AG09309 (cell line): ENCODE measurements around the gene MOB1A.

Experiments
- DNase-seq: peaks from one replicate; pipeline ENCODE4 v3.0.0-alpha.2; 2010; ENCODE audit warnings: low read depth
- H3K4me3 ChIP-seq: 2 replicates; pipeline ENCODE4 v1.5.1; 2011; ENCODE audit warnings: mild to moderate bottlenecking, low read depth, low read length, moderate library complexity; ENCODE audit not compliant: control insufficient read depth
- CTCF ChIP-seq: IDR thresholded peaks from 2 replicates; pipeline ENCODE4 v1.5.1; 2011; ENCODE audit warnings: mild to moderate bottlenecking, low read depth, low read length, inconsistent platforms; ENCODE audit not compliant: insufficient read depth, control insufficient read depth; ENCODE audit errors: missing control alignments

The MOB1A gene

GRCh38 chr2:74174909-74175308 lies 3.8 kb downstream of the MOB1A start:
- no peak for TF ChIP-seq CTCF
- no peak for DNase-seq
- no peak overlapping the region for H3K4me3 ChIP-seq

DNA sequence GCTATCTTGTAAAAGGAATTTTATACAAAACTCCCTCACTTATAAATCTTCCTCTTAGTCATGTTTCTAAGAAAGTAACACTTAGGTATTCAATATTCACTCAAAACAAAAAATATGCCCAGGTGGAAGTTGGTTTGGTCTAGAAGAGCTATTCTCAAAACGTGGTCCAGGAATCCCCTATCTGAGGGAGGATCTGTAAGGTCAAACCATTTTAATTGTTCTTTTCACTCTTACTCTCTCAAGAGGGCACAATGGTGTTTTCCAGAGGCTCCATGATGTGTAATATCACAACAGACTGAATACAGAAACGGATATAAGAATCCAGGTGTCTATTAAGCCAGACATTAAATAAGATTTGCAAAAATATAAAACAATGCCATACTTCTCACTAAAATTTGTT lies 9.9 kb downstream of the MOB1A start:
- DNase-seq: no peak
- H3K4me3 ChIP-seq: no peak overlapping the region
- TF ChIP-seq CTCF: no peak

GRCh38 chr2:74164761-74165160 lies 13.9 kb downstream of the MOB1A start:
- DNase-seq: no peak
- TF ChIP-seq CTCF: no peak
- no peak overlapping the region for H3K4me3 ChIP-seq

GRCh38 chr2:74162951-74163350 lies 15.7 kb downstream of the MOB1A start:
- no peak for DNase-seq
- TF ChIP-seq CTCF: no peak
- no peak overlapping the region for H3K4me3 ChIP-seq

- no peak overlapping the region for H3K4me3 ChIP-seq
- DNase-seq: no peak
- TF ChIP-seq CTCF: no peak
These were observed 22.8 kb downstream of the MOB1A start for GRCh38 chr2:74155830-74156229.

DNA sequence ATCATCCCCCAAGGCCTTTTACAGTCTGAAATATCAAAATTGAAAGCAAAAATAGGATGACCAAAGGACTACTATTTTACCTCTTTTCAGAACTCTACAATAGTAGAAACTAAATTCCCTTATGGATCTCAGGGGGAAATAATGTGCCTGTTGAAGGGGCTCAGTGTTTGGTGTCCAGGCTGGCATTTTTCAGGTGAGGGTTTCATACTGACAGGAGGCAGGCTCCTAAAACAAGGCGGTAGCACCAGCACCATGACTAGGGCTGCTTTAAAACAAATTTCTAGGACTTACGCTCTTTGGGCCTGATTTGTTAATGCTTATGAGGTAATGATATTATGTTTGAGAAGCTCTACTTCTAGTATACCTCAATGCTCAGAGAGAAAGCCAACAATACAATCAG lies 25.7 kb downstream of the MOB1A start:
- no peak for TF ChIP-seq CTCF
- H3K4me3 ChIP-seq: no peak overlapping the region
- no peak for DNase-seq
